Measurements from ENCODE around the gene ZKSCAN1.

- TF ChIP-seq EP300 (IDR thresholded peaks at IDR 0.05) (no peak), POLR2AphosphoS5 (IDR thresholded peaks at IDR 0.05) (no peak), CTCF (IDR thresholded peaks at IDR 0.05) (no peak)
These were observed 7.5 kb upstream of the ZKSCAN1 start for GRCh38 chr7:100007887-100008286.

All from gastroesophageal sphincter (tissue), 3 donors.